22Rv1 (cell line): ENCODE measurements around the gene TBL1XR1.

Source experiments
- H3K27ac ChIP-seq: fragments of 450-650 bp; 2 replicates; pipeline ENCODE4 v1.5.1; 2017
- CTCF ChIP-seq: fragments of 450-650 bp; IDR thresholded peaks from 2 replicates; pipeline ENCODE4 v1.5.1; 2017; ENCODE audit warnings: mild to moderate bottlenecking
- ZFX ChIP-seq: fragments of 450-650 bp; IDR thresholded peaks from 2 replicates; pipeline ENCODE4 v1.6.1; 2017; ENCODE audit warnings: antibody characterized with exemption, borderline replicate concordance

The TBL1XR1 gene

GRCh38 chr3:176988795-176989194 is 208.5 kb downstream of the TBL1XR1 start:
- no peak for TF ChIP-seq CTCF
- TF ChIP-seq ZFX = no peak
- no peak overlapping the region for H3K27ac ChIP-seq

GRCh38 chr3:176987901-176988650 is 209.2 kb downstream of the TBL1XR1 start:
- H3K27ac ChIP-seq = no peak overlapping the region
- TF ChIP-seq CTCF (no peak), ZFX (no peak)

GRCh38 chr3:176978441-176978840 is 218.8 kb downstream of the TBL1XR1 start:
- H3K27ac ChIP-seq = no peak overlapping the region
- TF ChIP-seq CTCF = no peak
- no peak for TF ChIP-seq ZFX

- TF ChIP-seq ZFX = no peak
- H3K27ac ChIP-seq = no peak overlapping the region
These were observed 220.0 kb downstream of the TBL1XR1 start for GRCh38 chr3:176977331-176977730.

GRCh38 chr3:176976586-176976985 is 220.7 kb downstream of the TBL1XR1 start:
- H3K27ac ChIP-seq = no peak overlapping the region
- TF ChIP-seq ZFX (no peak), CTCF (no peak)

- no peak overlapping the region for H3K27ac ChIP-seq
- no peak for TF ChIP-seq CTCF
- TF ChIP-seq ZFX = no peak
These were observed 223.0 kb downstream of the TBL1XR1 start for GRCh38 chr3:176974279-176974678.

- TF ChIP-seq CTCF (no peak), ZFX (no peak)
- H3K27ac ChIP-seq = no peak overlapping the region
These were observed 225.6 kb downstream of the TBL1XR1 start for GRCh38 chr3:176971613-176972174.
